GM12873 (cell line): ENCODE data around the gene SHBG.

Experiments used
- CTCF ChIP-seq: IDR thresholded peaks from 2 replicates; pipeline ENCODE4 v1.5.1; 2012; ENCODE audit warnings: low read depth, mild to moderate bottlenecking, moderate library complexity, low read length, control low read depth; ENCODE audit not compliant: insufficient read depth; ENCODE audit errors: missing control alignments

The SHBG gene

GRCh38 chr17:7676533-7676932 lies 46.6 kb downstream of the SHBG start:
- no peak for TF ChIP-seq CTCF

- TF ChIP-seq CTCF: no peak
Observed at GRCh38 chr17:7677388-7678067, 47.6 kb downstream of the SHBG start.
